ENCODE data around the gene DLG2. TPM values are rescaled to one million over a fixed set of nuclear protein-coding genes. Genes with fewer than 3 reads are reported as not detected.

DLG2 gene
- total RNA-seq, 4 donors from 2014 or later: 1.3 to 4.7 (median 2.4) TPM

GRCh38 chr11:85095239-85095638 lies 531.9 kb downstream of the DLG2 start:
- in situ Hi-C loops (cut with MboI; ENCODE audit: low sequenced_read_pairs in 4 of 4) (no loop called here), intact Hi-C loops (cut with DNase I; ENCODE audit: low total_unique reads) (no loop called here)
- DNase-seq (no peak), ATAC-seq (no peak)
- Histone ChIP-seq H3K4me3 (no peak overlapping the region), H3K4me1 (no peaks in the 10 kb centered on the region), H3K9me3 (no peaks in the 10 kb centered on the region), H3K36me3 (no peaks in the 10 kb centered on the region), H3K27ac (no peak overlapping the region), H3K27me3 (no peaks in the 10 kb centered on the region)
- TF ChIP-seq CTCF (IDR thresholded peaks at IDR 0.05 in 4 of 5, conservative IDR thresholded peaks at IDR 0.05 in 1 of 5) (no peak), POLR2A (IDR thresholded peaks at IDR 0.05) (no peak)

DNA sequence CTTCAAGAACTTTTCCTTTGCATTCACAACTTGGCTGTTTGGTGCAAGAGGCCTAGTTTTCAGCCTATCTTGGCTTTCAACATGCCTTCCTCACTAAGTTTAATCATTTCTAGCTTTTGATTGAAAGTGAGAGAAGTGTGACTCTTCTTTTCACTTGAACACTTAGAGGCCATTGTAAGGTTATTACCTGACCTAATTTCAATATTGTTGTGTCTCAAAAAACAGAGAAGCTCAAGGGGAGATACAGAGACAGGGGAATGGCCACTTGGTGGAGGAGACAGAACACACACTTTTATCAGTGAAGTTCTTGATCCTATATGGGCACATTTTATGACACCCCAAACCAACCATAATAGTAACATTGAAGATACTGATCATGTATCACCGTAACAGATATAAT lies 532.3 kb downstream of the DLG2 start:
- in situ Hi-C loops (cut with MboI; ENCODE audit: low sequenced_read_pairs in 4 of 4) (no loop called here), intact Hi-C loops (cut with DNase I; ENCODE audit: low total_unique reads) (no loop called here)
- no peaks in the 10 kb centered on the region for H3K27me3 ChIP-seq
- DNase-seq (no peak), ATAC-seq (no peak)
- H3K27ac ChIP-seq: no peak overlapping the region
- no peaks in the 10 kb centered on the region for H3K4me1 ChIP-seq
- no peak overlapping the region for H3K4me3 ChIP-seq
- H3K36me3 ChIP-seq: no peaks in the 10 kb centered on the region
- no peaks in the 10 kb centered on the region for H3K9me3 ChIP-seq
- TF ChIP-seq POLR2A (IDR thresholded peaks at IDR 0.05) (no peak), CTCF (IDR thresholded peaks at IDR 0.05 in 4 of 5, conservative IDR thresholded peaks at IDR 0.05 in 1 of 5) (no peak)

GRCh38 chr11:85089654-85090053 lies 537.5 kb downstream of the DLG2 start:
- no peak overlapping the region for H3K27ac ChIP-seq
- TF ChIP-seq CTCF (IDR thresholded peaks at IDR 0.05 in 4 of 5, conservative IDR thresholded peaks at IDR 0.05 in 1 of 5) (no peak), POLR2A (IDR thresholded peaks at IDR 0.05) (no peak)
- intact Hi-C loops (cut with DNase I; ENCODE audit: low total_unique reads) (no loop called here), in situ Hi-C loops (cut with MboI; ENCODE audit: low sequenced_read_pairs in 4 of 4) (no loop called here)
- no peak for DNase-seq
- no peak overlapping the region for H3K4me3 ChIP-seq
- no peaks in the 10 kb centered on the region for H3K36me3 ChIP-seq
- H3K4me1 ChIP-seq: no peaks in the 10 kb centered on the region
- H3K27me3 ChIP-seq: no peaks in the 10 kb centered on the region
- ATAC-seq: no peak
- no peaks in the 10 kb centered on the region for H3K9me3 ChIP-seq

- H3K9me3 ChIP-seq: no peaks in the 10 kb centered on the region
- TF ChIP-seq CTCF (IDR thresholded peaks at IDR 0.05 in 4 of 5, conservative IDR thresholded peaks at IDR 0.05 in 1 of 5) (no peak), POLR2A (IDR thresholded peaks at IDR 0.05) (no peak)
- ATAC-seq (no peak), DNase-seq (no peak)
- H3K4me1 ChIP-seq: no peaks in the 10 kb centered on the region
- intact Hi-C loops (cut with DNase I; ENCODE audit: low total_unique reads): no loop called here
- no peaks in the 10 kb centered on the region for H3K36me3 ChIP-seq
- no peaks in the 10 kb centered on the region for H3K27me3 ChIP-seq
- H3K4me3 ChIP-seq: no peak overlapping the region
- in situ Hi-C loops (cut with MboI; ENCODE audit: low sequenced_read_pairs in 4 of 4): no loop called here
- no peak overlapping the region for H3K27ac ChIP-seq
Observed at GRCh38 chr11:85088286-85088685, 538.9 kb downstream of the DLG2 start.

DNA sequence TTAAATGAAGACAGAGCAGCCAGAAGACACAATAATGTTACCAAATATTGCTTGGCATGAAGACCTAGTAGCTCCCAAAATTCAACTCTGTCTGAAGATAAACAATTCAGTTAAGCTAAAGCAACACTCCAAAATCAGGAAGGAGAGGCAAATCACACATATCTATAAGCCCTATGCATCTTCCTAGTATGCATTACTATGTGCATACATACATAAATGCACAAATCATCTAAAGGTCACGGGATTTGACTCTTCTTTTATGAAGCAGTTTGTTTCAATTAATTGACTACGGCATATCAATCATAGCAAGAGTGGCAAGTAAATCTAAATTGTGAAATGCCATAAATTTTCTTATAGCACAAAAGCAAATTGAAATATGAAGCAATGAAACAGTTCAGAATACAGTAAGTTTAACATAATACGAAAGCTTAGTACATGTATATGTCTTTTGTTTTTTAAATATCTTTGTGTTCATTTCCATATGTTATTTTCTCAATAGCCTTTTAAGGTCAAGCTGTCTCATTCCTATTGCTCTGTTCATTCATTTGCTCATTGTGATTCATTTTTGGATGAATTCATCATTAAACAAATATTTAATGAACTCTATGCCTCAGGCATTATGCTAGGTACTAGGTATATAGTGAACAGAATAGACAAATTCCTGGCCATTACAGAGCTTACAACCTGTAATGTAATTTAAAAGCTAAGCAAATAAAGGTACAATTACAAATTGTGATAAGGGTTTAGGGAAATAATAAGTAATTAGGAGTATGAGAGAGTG lies 540.5 kb downstream of the DLG2 start:
- H3K27me3 ChIP-seq: no peaks in the 10 kb centered on the region
- no peaks in the 10 kb centered on the region for H3K9me3 ChIP-seq
- H3K36me3 ChIP-seq: no peaks in the 10 kb centered on the region
- ATAC-seq (no peak), DNase-seq (no peak)
- no peak overlapping the region for H3K4me3 ChIP-seq
- no peaks in the 10 kb centered on the region for H3K4me1 ChIP-seq
- no peak for TF ChIP-seq CTCF (IDR thresholded peaks at IDR 0.05 in 4 of 5, conservative IDR thresholded peaks at IDR 0.05 in 1 of 5)
- no peak for TF ChIP-seq POLR2A (IDR thresholded peaks at IDR 0.05)
- in situ Hi-C loops (cut with MboI; ENCODE audit: low sequenced_read_pairs in 4 of 4): no loop called here
- no peak overlapping the region for H3K27ac ChIP-seq
- intact Hi-C loops (cut with DNase I; ENCODE audit: low total_unique reads): no loop called here
